ENCODE measurements around the gene OR1I1. TPM values are rescaled to one million over a fixed set of nuclear protein-coding genes. Genes with fewer than 3 reads are reported as not detected.

The OR1I1 gene, protein sequence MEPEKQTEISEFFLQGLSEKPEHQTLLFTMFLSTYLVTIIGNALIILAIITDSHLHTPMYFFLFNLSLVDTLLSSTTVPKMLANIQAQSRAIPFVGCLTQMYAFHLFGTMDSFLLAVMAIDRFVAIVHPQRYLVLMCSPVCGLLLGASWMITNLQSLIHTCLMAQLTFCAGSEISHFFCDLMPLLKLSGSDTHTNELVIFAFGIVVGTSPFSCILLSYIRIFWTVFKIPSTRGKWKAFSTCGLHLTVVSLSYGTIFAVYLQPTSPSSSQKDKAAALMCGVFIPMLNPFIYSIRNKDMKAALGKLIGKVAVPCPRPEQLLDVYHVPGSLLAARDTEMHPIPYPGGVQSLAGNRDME
- 0.26 TPM in 1 of 2 replicates, not detected in the other for total RNA-seq

DNA sequence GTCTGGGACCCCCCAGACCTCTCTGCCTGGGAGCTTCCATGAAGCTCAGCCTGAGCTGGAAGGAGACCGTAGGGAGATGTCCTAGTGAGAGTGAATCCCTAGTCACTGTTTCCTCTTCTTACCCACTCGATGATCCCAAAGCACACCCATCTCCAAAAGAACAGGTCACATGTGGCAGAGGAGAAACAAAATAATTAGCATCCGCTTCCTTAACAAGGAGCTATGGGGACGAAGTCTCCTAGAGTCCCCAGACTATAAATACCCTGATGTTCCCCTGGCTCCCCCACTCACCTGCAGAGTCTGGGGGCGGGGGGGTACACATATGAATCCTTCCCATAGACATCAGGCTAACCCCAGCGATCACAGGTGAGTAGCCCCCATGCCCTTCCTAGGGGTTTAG lies at the start of gene OR1I1:
TSS of gene OR1I1 (plus strand) at position 301 of the 400 bp plus-strand sequence. CDS start 4,855 bp downstream, outside the sequence.

DNA sequence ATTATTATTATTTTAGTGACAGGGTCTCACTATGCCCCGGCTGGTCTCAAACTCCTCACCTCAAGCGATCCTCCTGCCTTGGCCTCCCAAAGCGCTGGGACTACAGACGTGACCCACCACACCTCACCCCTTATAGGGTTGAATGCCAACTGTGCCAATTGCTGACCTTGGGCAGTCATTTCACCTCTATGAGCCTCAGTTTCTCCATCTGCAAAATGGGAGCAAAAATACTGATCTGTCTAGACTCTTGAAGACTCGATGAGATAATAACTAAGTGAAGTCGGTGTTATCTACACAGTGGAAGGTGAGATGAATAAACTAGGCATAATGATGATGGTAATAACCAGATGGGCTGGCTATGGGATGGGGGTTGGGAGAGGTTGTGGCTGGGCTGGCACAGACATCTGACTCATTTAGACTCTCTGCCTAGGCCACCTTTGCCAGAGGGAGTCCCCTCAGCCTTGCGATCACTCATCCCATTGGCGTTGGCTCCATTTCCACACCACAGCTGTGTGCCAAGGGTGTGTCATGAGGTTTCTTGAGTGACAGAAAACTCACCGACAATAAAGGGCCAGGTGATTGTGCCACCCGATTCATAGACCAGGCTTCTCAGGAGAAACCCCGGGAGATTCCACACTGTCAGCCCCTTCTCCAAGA lies 33.0 kb upstream of the OR1I1 start, which contains the start of gene CASP14:
TSS of gene CASP14 (plus strand) at position 596 of the 657 bp plus-strand sequence. CDS start 2,772 bp downstream, outside the sequence.

DNA sequence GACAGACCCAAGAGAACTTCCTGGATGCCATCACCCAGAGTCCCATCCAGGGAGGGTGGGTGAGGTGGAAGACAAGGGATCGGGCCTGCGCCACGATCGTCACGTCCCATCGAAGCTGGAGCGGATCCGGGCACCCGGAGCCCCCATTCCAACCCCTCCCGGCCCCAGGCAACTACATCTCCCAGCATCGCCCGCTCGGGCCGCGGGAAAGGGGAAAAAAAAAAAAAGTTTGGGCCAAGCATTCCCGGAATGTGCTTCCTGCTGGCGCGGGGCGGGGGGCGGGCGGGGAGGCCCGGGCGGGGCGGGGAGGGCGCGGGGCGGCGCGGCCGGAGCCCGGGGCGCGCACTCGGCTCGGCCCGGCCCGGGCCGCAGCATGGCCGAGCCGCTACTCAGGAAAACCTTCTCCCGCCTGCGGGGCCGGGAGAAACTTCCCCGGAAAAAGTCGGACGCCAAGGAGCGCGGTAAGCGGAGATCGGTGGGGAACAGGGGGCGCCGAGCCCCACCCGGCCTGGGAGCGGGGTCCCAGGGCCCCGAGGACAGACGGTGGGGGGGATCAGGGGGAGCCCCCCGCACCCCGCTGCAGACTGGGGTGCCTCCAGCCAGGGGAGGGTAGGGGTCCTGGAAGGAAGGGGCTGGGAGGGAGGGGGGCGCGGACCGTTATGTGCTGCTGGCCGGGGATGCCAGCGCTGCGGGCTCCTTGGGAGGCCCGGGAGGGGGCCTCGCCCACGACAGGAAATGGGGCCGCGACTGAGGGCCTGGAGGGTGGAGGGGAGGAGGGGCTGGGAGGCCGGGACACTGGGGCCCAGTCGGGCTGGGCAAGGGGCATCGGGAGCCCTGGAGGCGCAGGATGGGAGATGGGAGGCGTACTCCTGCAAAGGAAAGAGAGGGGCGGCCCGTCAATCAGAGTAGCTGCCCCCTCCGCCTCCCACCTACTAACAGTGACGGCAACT lies 25.3 kb downstream of the OR1I1 start, which contains the start of gene SYDE1:
TSS of gene SYDE1 (plus strand) at position 341 of the 950 bp plus-strand sequence. CDS start at position 374, 33 bp downstream.

Other genes starting within 250 kb of the OR1I1 start
- not detected in 2 replicates for gene OR7A5, start 247.0 kb upstream of the OR1I1 start, total RNA-seq
- gene OR7C1, start 247.0 kb upstream of the OR1I1 start, total RNA-seq: not detected in 2 replicates
- not detected in 2 replicates for gene OR7A10, start 233.3 kb upstream of the OR1I1 start, total RNA-seq
- gene OR7A17, start 196.1 kb upstream of the OR1I1 start, total RNA-seq: not detected in 2 replicates
- not detected in 2 replicates for gene OR7C2, start 140.7 kb upstream of the OR1I1 start, total RNA-seq
- gene SLC1A6, start 102.3 kb upstream of the OR1I1 start, total RNA-seq: not detected in 2 replicates
- not detected in 2 replicates for gene CASP14, start 32.7 kb upstream of the OR1I1 start, total RNA-seq
- 10.1 TPM in 2 replicates for gene SYDE1, start 25.2 kb downstream of the OR1I1 start, total RNA-seq
- gene NOTCH3, start 118.8 kb downstream of the OR1I1 start, total RNA-seq: 13.2 and 21.0 TPM in 2 replicates
- gene EPHX3, start 150.2 kb downstream of the OR1I1 start, total RNA-seq: 0.16 TPM in 1 of 2 replicates, not detected in the other